Stomach (tissue), 9 donors: Measurements from ENCODE around the gene SDC3. TPM values are rescaled to one million over a fixed set of nuclear protein-coding genes. Genes with fewer than 3 reads are reported as not detected.

Experiments
- DNase-seq, 2 donors: peaks; one replicate each; pipeline versions ENCODE4 v3.0.0 to v3.0.0-alpha.2; 2013 to 2019
- H3K27ac ChIP-seq, 5 donors: fragments of 200-600 bp in 4 of 5; sonication (generic) in 4 of 5; one replicate each; pipeline ENCODE4 v1.5.1; 2013 to 2019; ENCODE audit warnings: mild to moderate bottlenecking in 1 of 5, moderate library complexity in 1 of 5
- H3K27me3 ChIP-seq, 3 donors: fragments of 200-600 bp; sonication (generic); one replicate each; pipeline ENCODE4 v1.5.1; 2017 to 2019; ENCODE audit warnings: mixed run types in 1 of 3
- H3K36me3 ChIP-seq, 4 donors: fragments of 200-600 bp; sonication (generic); 1 replicate in 3 of 4; 2 replicates in 1 of 4; pipeline ENCODE4 v1.5.1; 2016 to 2019
- H3K4me1 ChIP-seq, 4 donors: fragments of 200-600 bp; sonication (generic); one replicate each; pipeline ENCODE4 v1.5.1; 2016 to 2019
- H3K4me3 ChIP-seq, 4 donors: fragments of 200-600 bp; sonication (generic) in 3 of 4; one replicate each; pipeline ENCODE4 v1.5.1; 2016 to 2019; ENCODE audit warnings: mild to moderate bottlenecking in 1 of 4
- H3K9me3 ChIP-seq, 4 donors: fragments of 200-600 bp; sonication (generic); one replicate each; pipeline ENCODE4 v1.5.1; 2016 to 2019
- CTCF ChIP-seq, 7 experiments: fragments of 450-650 bp in 4 of 7; fragments of 200-600 bp in 3 of 7; sonication (generic) in 3 of 7; IDR thresholded peaks; one replicate each; pipeline ENCODE4 v1.5.1; 2016 to 2019; ENCODE audit warnings: antibody characterized with exemption in 7 of 7, control low read depth in 2 of 7, mild to moderate bottlenecking in 1 of 7
- EP300 ChIP-seq: sonication (generic); formaldehyde crosslinking; IDR thresholded peaks from one replicate; pipeline ENCODE4 v1.6.1; 2017; ENCODE audit warnings: antibody characterized with exemption
- POLR2A ChIP-seq, 4 donors: fragments of 450-650 bp; IDR thresholded peaks; one replicate each; pipeline ENCODE4 v1.6.1; 2016; ENCODE audit warnings: antibody characterized with exemption in 4 of 4, control low read depth in 2 of 4, mild to moderate bottlenecking in 1 of 4, moderate library complexity in 1 of 4
- POLR2AphosphoS5 ChIP-seq, 3 donors: sonication (generic); formaldehyde crosslinking; IDR thresholded peaks; one replicate each; pipeline ENCODE4 v1.6.1; 2016; ENCODE audit warnings: antibody characterized with exemption in 3 of 3
- WGBS, 5 donors: extraction: QIAGEN DNeasy Blood & Tissue Kit in 3 of 5; methylation state at CpG; one replicate each; pipeline versions ENCODE4 v1.1.5 to v1.1.7; 2013 to 2018; 5-methylcytosine and 5-hydroxymethylcytosine counted together
- intact Hi-C: fragments of 100-400 bp; cut with DNase I; formaldehyde crosslinking; loops from one replicate; pipeline ENCODE4 v1.15.1; 2023; ENCODE audit warnings: low total_unique reads
- polyA plus RNA-seq, 3 donors: library from polyadenylated mRNA; stranded (reverse); fragments of 200-250 nt; gene quantifications; one replicate each; pipeline ENCODE4 v1.2.3, GENCODE V29; 2013
- total RNA-seq, 5 donors: library from RNA; depleted of rRNA; stranded (reverse); fragments of >200 nt; gene quantifications; one replicate each; pipeline versions ENCODE4 v1.1.0 to v1.2.3, GENCODE V29; 2014 to 2016
- donor health status: healthy with polysubstance abuse.
- donor health status: Bipolar disorder and iron deficiency.
- donor health status: healthy.

SDC3 gene
- total and polyA plus RNA-seq, 8 donors: 0.58 to 47.2 (median 15.2) TPM

GRCh38 chr1:30857964-30858363, 50.6 kb downstream of the SDC3 start:
- Histone ChIP-seq H3K4me1 (peaks cover 0 to 29% (median 9%) of the 10 kb centered on the region in 4 donors), H3K27ac (no peak overlapping the region), H3K4me3 (no peak overlapping the region), H3K9me3 (no peaks in the 10 kb centered on the region), H3K36me3 (no peaks in the 10 kb centered on the region), H3K27me3 (no peaks in the 10 kb centered on the region)
- intact Hi-C loops: no loop called here
- no peak for TF ChIP-seq EP300
- TF ChIP-seq POLR2A (IDR thresholded peaks at IDR 0.05): no peak
- TF ChIP-seq CTCF (IDR thresholded peaks at IDR 0.05): no peak
- 88 to 97% (median 91%) methylated on average over 6 to 8 of the region's 8 CpGs for WGBS, 5 donors
- DNase-seq: no peak

- TF ChIP-seq CTCF (IDR thresholded peaks at IDR 0.05): no peak
- TF ChIP-seq POLR2A (IDR thresholded peaks at IDR 0.05): no peak
- TF ChIP-seq POLR2AphosphoS5 (IDR thresholded peaks at IDR 0.05): no peak
- TF ChIP-seq EP300: no peak
- H3K27me3 ChIP-seq: no peaks in the 10 kb centered on the region
- no peaks in the 10 kb centered on the region for H3K36me3 ChIP-seq
- peaks cover 7 to 38% (median 13%) of the 10 kb centered on the region in 4 donors for H3K4me1 ChIP-seq
- H3K4me3 ChIP-seq: no peak overlapping the region
- intact Hi-C loops: no loop called here
- H3K27ac ChIP-seq: no peak overlapping the region
- no peak for DNase-seq
- H3K9me3 ChIP-seq: no peaks in the 10 kb centered on the region
These were observed 51.5 kb downstream of the SDC3 start for GRCh38 chr1:30857062-30857461.

- Histone ChIP-seq H3K36me3 (no peaks in the 10 kb centered on the region), H3K4me3 (no peak overlapping the region), H3K9me3 (no peaks in the 10 kb centered on the region), H3K4me1 (peaks cover 8 to 45% (median 13%) of the 10 kb centered on the region in 4 donors), H3K27ac (no peak overlapping the region), H3K27me3 (no peaks in the 10 kb centered on the region)
- WGBS, 5 donors: 27 to 45% (median 29%) methylated on average over 14 of the region's 14 CpGs
- intact Hi-C loops: no loop called here
- peak; percentile 27 to 58 for DNase-seq
- TF ChIP-seq POLR2AphosphoS5 (IDR thresholded peaks at IDR 0.05): no peak
- TF ChIP-seq CTCF (IDR thresholded peaks at IDR 0.05): no peak
- TF ChIP-seq POLR2A (IDR thresholded peaks at IDR 0.05): no peak
- no peak for TF ChIP-seq EP300
These were observed 52.2 kb downstream of the SDC3 start for GRCh38 chr1:30856260-30856790.

- intact Hi-C loops: no loop called here
- 61 to 76% (median 64%) methylated on average over 4 of the region's 4 CpGs for WGBS, 5 donors
- H3K4me1 ChIP-seq: peaks cover 8 to 45% (median 13%) of the 10 kb centered on the region in 4 donors
- no peaks in the 10 kb centered on the region for H3K36me3 ChIP-seq
- no peak overlapping the region for H3K27ac ChIP-seq
- no peaks in the 10 kb centered on the region for H3K27me3 ChIP-seq
- H3K4me3 ChIP-seq: no peak overlapping the region
- no peak for DNase-seq
- H3K9me3 ChIP-seq: no peaks in the 10 kb centered on the region
- TF ChIP-seq POLR2A (IDR thresholded peaks at IDR 0.05): no peak
- no peak for TF ChIP-seq POLR2AphosphoS5 (IDR thresholded peaks at IDR 0.05)
- TF ChIP-seq EP300: no peak
- TF ChIP-seq CTCF (IDR thresholded peaks at IDR 0.05): no peak
These were observed 52.8 kb downstream of the SDC3 start for GRCh38 chr1:30855686-30856259.
